GM23338 (cell line): Measurements from ENCODE around the gene CFAP97D2. TPM values are rescaled to one million over a fixed set of nuclear protein-coding genes. Genes with fewer than 3 reads are reported as not detected.

Experiments used
- ATAC-seq: fragments of 200-7000 bp; cut with Tn5 transposase; 3 replicates; pipeline ENCODE4 v1.9.1; 2020
- DNase-seq: peaks from one replicate; pipeline ENCODE4 v3.0.0-alpha.2; 2015; ENCODE audit warnings: low spot score
- H2AFZ ChIP-seq: fragments of 200-600 bp; sonication (generic); 2 replicates; pipeline ENCODE4 v1.8.0; 2016; ENCODE audit warnings: antibody characterized with exemption, mild to moderate bottlenecking, moderate library complexity
- H3F3A ChIP-seq: fragments of 200-600 bp; sonication (generic); replicated peaks from 2 replicates; pipeline ENCODE4 v1.8.0; 2017; ENCODE audit warnings: antibody characterized with exemption, mixed run types, low read depth
- H3K27ac ChIP-seq: fragments of 200-600 bp; sonication (generic); 2 replicates; pipeline ENCODE4 v1.6.1; 2016; ENCODE audit warnings: low read depth
- H3K27me3 ChIP-seq: fragments of 200-600 bp; sonication (generic); 2 replicates; pipeline ENCODE4 v1.8.0; 2016; ENCODE audit warnings: mild to moderate bottlenecking, mixed run types, moderate library complexity; ENCODE audit not compliant: insufficient read depth
- H3K36me3 ChIP-seq: fragments of 200-600 bp; sonication (generic); 2 replicates; pipeline ENCODE4 v1.8.0; 2016; ENCODE audit warnings: mild to moderate bottlenecking; ENCODE audit not compliant: insufficient read depth
- H3K4me1 ChIP-seq: fragments of 200-600 bp; sonication (generic); 2 replicates; pipeline ENCODE4 v1.8.0; 2016; ENCODE audit warnings: mild to moderate bottlenecking, moderate library complexity; ENCODE audit not compliant: insufficient read depth
- H3K4me2 ChIP-seq: fragments of 200-600 bp; sonication (generic); 2 replicates; pipeline ENCODE4 v1.7.1; 2017; ENCODE audit warnings: mixed run types
- H3K4me3 ChIP-seq: fragments of 200-600 bp; sonication (generic); 2 replicates; pipeline ENCODE4 v1.6.1; 2016; ENCODE audit warnings: mixed run types
- H3K79me2 ChIP-seq: fragments of 200-600 bp; sonication (generic); replicated peaks from 2 replicates; pipeline ENCODE4 v1.8.0; 2017; ENCODE audit warnings: mild to moderate bottlenecking; ENCODE audit not compliant: insufficient read depth
- H3K9me2 ChIP-seq: fragments of 200-600 bp; sonication (generic); 2 replicates; pipeline ENCODE4 v1.8.0; 2017; ENCODE audit not compliant: insufficient read depth
- H4K20me1 ChIP-seq: fragments of 200-600 bp; sonication (generic); replicated peaks from 2 replicates; pipeline ENCODE4 v1.8.0; 2017; ENCODE audit warnings: mild to moderate bottlenecking; ENCODE audit not compliant: insufficient read depth
- H3K27ac Mint-ChIP-seq: 2 replicates; pipeline ENCODE4 v1.8.0; 2020; ENCODE audit warnings: inconsistent platforms, mild to moderate bottlenecking, moderate library complexity, mixed read lengths
- H3K27me3 Mint-ChIP-seq: 3 replicates; pipeline ENCODE4 v1.8.0; 2022; ENCODE audit warnings: low read depth, mild to moderate bottlenecking, moderate library complexity, mixed read lengths, inconsistent platforms; ENCODE audit not compliant: insufficient read depth, poor library complexity
- H3K36me3 Mint-ChIP-seq: 3 replicates; pipeline ENCODE4 v1.8.0; 2021; ENCODE audit warnings: low read depth, mild to moderate bottlenecking, inconsistent platforms, moderate library complexity, mixed read lengths
- H3K4me1 Mint-ChIP-seq: 3 replicates; pipeline ENCODE4 v1.8.0; 2020; ENCODE audit warnings: mild to moderate bottlenecking, inconsistent platforms, mixed read lengths
- H3K4me3 Mint-ChIP-seq: 3 replicates; pipeline ENCODE4 v1.8.0; 2021; ENCODE audit warnings: moderate library complexity, mild to moderate bottlenecking, inconsistent platforms, mixed read lengths
- H3K9me3 Mint-ChIP-seq: 3 replicates; pipeline ENCODE4 v1.8.0; 2020; ENCODE audit warnings: moderate library complexity, mild to moderate bottlenecking, inconsistent platforms, mixed read lengths
- CREB1 ChIP-seq: fragments of 250-450 bp; sonication (Bioruptor Pico); IDR thresholded peaks from 2 replicates; pipeline ENCODE4 v1.5.0; 2020; ENCODE audit warnings: low read depth, mild to moderate bottlenecking, moderate library complexity
- EZH2phosphoT487 ChIP-seq: fragments of 200-600 bp; sonication (generic); IDR thresholded peaks from one replicate; pipeline ENCODE4 v1.8.1; 2018; ENCODE audit warnings: antibody characterized with exemption; ENCODE audit not compliant: unreplicated experiment
- JUNB ChIP-seq: IDR thresholded peaks from one replicate; pipeline ENCODE4 v1.6.1; 2016; ENCODE audit warnings: antibody characterized with exemption; ENCODE audit not compliant: unreplicated experiment
- NANOG ChIP-seq: IDR thresholded peaks from 2 replicates; pipeline ENCODE4 v1.6.1; 2016; ENCODE audit warnings: antibody characterized with exemption, borderline replicate concordance
- POLR2AphosphoS5 ChIP-seq: IDR thresholded peaks from 2 replicates; pipeline ENCODE4 v1.6.1; 2016; ENCODE audit warnings: antibody characterized with exemption, low read depth
- STAT1 ChIP-seq: IDR thresholded peaks from one replicate; pipeline ENCODE4 v1.6.1; 2016; ENCODE audit warnings: antibody characterized with exemption; ENCODE audit not compliant: unreplicated experiment
- ZNF114 ChIP-seq: fragments of 250-450 bp; sonication (Bioruptor Pico); IDR thresholded peaks from 2 replicates; pipeline ENCODE4 v1.5.0; 2020; ENCODE audit warnings: mild to moderate bottlenecking, moderate library complexity
- ZNF331 ChIP-seq: fragments of 250-450 bp; sonication (Bioruptor Pico); IDR thresholded peaks from 2 replicates; pipeline ENCODE4 v1.5.0; 2020; ENCODE audit warnings: low read depth, mild to moderate bottlenecking, moderate library complexity
- ZNF462 ChIP-seq: fragments of 250-450 bp; sonication (Bioruptor Pico); IDR thresholded peaks from 2 replicates; pipeline ENCODE4 v1.5.0; 2020; ENCODE audit warnings: mild to moderate bottlenecking, moderate library complexity
- polyA plus RNA-seq: library from polyadenylated mRNA; unstranded; fragments of >200 nt; fragmentation: Nextera tagmentation; extraction: Ambion mirVana; gene quantifications from 2 replicates; pipeline ENCODE4 v1.2.1, GENCODE V29; 2016
- total RNA-seq: library from RNA; depleted of rRNA; stranded (reverse); fragments of >200 nt; shearing (Covaris generic); gene quantifications from 2 replicates; pipeline ENCODE4 v1.2.3, GENCODE V29; 2014
- TF ChIP-seq, protein P1 (sequence below), 2 experiments: fragments of 200-600 bp in 1 of 2; sonication (generic) in 1 of 2; conservative IDR thresholded peaks; 2 replicates each; pipeline versions ENCODE4 v1.5.1 to v1.6.1; 2016 to 2017; ENCODE audit warnings: antibody characterized with exemption in 2 of 2, low read depth in 2 of 2, mild to moderate bottlenecking in 2 of 2, moderate library complexity in 1 of 2
- TF ChIP-seq, protein P2 (sequence below): IDR thresholded peaks from one replicate; pipeline ENCODE4 v1.6.1; 2018; ENCODE audit warnings: antibody characterized with exemption; ENCODE audit not compliant: unreplicated experiment

Gene CFAP97D2
- total and polyA plus RNA-seq, 2 experiments from 2014 or later = not detected

DNA sequence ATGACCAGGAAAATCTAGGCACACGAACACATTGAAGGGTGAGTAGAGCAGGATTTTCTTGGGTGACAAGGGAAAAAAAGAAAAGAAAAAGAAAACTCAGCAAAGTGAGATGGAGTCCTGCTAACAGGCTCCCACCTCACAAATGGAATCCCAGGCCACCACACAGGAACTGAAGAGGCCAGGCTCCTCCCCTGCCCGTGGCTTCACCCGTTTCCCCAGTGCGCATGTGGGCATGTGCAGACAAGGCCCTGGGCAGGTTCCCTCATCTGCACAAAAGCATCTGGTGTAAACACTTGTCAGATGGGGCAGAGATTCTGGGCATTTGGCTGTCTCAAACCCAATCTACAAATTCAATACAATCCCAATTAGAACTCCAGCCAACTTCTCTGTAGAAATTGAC, 24.5 kb downstream of the CFAP97D2 start:
- no peak overlapping the region for H3K4me3 Mint-ChIP-seq
- no peaks in the 10 kb centered on the region for H3K79me2 ChIP-seq
- peak overlapping the region; percentile 64; the same call in 1 of the 2 replicates for H2AFZ ChIP-seq
- no peak for ATAC-seq
- no peak overlapping the region for H3K4me3 ChIP-seq
- TF ChIP-seq, protein P1, sequence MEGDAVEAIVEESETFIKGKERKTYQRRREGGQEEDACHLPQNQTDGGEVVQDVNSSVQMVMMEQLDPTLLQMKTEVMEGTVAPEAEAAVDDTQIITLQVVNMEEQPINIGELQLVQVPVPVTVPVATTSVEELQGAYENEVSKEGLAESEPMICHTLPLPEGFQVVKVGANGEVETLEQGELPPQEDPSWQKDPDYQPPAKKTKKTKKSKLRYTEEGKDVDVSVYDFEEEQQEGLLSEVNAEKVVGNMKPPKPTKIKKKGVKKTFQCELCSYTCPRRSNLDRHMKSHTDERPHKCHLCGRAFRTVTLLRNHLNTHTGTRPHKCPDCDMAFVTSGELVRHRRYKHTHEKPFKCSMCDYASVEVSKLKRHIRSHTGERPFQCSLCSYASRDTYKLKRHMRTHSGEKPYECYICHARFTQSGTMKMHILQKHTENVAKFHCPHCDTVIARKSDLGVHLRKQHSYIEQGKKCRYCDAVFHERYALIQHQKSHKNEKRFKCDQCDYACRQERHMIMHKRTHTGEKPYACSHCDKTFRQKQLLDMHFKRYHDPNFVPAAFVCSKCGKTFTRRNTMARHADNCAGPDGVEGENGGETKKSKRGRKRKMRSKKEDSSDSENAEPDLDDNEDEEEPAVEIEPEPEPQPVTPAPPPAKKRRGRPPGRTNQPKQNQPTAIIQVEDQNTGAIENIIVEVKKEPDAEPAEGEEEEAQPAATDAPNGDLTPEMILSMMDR (conservative IDR thresholded peaks at IDR 0.05; ENCODE audit: low read depth in 2 of 2) = no peak
- TF ChIP-seq POLR2AphosphoS5 (no peak), STAT1 (no peak), CREB1 (CRISPR knock-in tag) (no peak), ZNF114 (CRISPR knock-in tag) (no peak), NANOG (no peak), JUNB (no peak)
- TF ChIP-seq, protein P2, sequence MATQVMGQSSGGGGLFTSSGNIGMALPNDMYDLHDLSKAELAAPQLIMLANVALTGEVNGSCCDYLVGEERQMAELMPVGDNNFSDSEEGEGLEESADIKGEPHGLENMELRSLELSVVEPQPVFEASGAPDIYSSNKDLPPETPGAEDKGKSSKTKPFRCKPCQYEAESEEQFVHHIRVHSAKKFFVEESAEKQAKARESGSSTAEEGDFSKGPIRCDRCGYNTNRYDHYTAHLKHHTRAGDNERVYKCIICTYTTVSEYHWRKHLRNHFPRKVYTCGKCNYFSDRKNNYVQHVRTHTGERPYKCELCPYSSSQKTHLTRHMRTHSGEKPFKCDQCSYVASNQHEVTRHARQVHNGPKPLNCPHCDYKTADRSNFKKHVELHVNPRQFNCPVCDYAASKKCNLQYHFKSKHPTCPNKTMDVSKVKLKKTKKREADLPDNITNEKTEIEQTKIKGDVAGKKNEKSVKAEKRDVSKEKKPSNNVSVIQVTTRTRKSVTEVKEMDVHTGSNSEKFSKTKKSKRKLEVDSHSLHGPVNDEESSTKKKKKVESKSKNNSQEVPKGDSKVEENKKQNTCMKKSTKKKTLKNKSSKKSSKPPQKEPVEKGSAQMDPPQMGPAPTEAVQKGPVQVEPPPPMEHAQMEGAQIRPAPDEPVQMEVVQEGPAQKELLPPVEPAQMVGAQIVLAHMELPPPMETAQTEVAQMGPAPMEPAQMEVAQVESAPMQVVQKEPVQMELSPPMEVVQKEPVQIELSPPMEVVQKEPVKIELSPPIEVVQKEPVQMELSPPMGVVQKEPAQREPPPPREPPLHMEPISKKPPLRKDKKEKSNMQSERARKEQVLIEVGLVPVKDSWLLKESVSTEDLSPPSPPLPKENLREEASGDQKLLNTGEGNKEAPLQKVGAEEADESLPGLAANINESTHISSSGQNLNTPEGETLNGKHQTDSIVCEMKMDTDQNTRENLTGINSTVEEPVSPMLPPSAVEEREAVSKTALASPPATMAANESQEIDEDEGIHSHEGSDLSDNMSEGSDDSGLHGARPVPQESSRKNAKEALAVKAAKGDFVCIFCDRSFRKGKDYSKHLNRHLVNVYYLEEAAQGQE = no peak
- H3F3A ChIP-seq = 0 out of 2 replicates have a peak, but pooled peaks cover 4% of the 10 kb centered on the region
- H3K36me3 ChIP-seq = no peaks in the 10 kb centered on the region
- no peak overlapping the region for H3K27ac ChIP-seq
- H3K27me3 Mint-ChIP-seq = peaks cover 12% of the 10 kb centered on the region
- H3K4me1 ChIP-seq = peaks cover 15% of the 10 kb centered on the region
- no peak overlapping the region for H3K4me2 ChIP-seq
- peaks cover 15% of the 10 kb centered on the region for H3K36me3 Mint-ChIP-seq
- H3K27ac Mint-ChIP-seq = no peak overlapping the region
- no peaks in the 10 kb centered on the region for H4K20me1 ChIP-seq
- H3K4me1 Mint-ChIP-seq = peaks cover 12% of the 10 kb centered on the region
- H3K27me3 ChIP-seq = peaks cover 17% of the 10 kb centered on the region
- no peak for DNase-seq
- 0 out of 2 replicates have a peak, but pooled peaks cover 5% of the 10 kb centered on the region for H3K9me2 ChIP-seq
- peaks cover 27% of the 10 kb centered on the region for H3K9me3 Mint-ChIP-seq

- peaks cover 30% of the 10 kb centered on the region for H3K9me3 Mint-ChIP-seq
- H3K4me3 ChIP-seq = no peak overlapping the region
- no peak overlapping the region for H3K4me3 Mint-ChIP-seq
- peaks cover 12% of the 10 kb centered on the region for H3K27me3 Mint-ChIP-seq
- ATAC-seq = no peak
- no peak for DNase-seq
- H3K36me3 ChIP-seq = no peaks in the 10 kb centered on the region
- peaks cover 12% of the 10 kb centered on the region for H3K4me1 Mint-ChIP-seq
- no peak overlapping the region for H3K4me2 ChIP-seq
- no peak overlapping the region for H3K27ac Mint-ChIP-seq
- 0 out of 2 replicates have a peak, but pooled peaks cover 4% of the 10 kb centered on the region for H3F3A ChIP-seq
- H3K27ac ChIP-seq = no peak overlapping the region
- peaks cover 15% of the 10 kb centered on the region for H3K27me3 ChIP-seq
- H4K20me1 ChIP-seq = no peaks in the 10 kb centered on the region
- H3K4me1 ChIP-seq = peaks cover 15% of the 10 kb centered on the region
- H3K36me3 Mint-ChIP-seq = peaks cover 15% of the 10 kb centered on the region
- H3K79me2 ChIP-seq = no peaks in the 10 kb centered on the region
- H2AFZ ChIP-seq = no peak overlapping the region
- H3K9me2 ChIP-seq = 0 out of 2 replicates have a peak, but pooled peaks cover 5% of the 10 kb centered on the region
- no peak for TF ChIP-seq ZNF462
- TF ChIP-seq ZNF331 (CRISPR knock-in tag) = no peak
- no peak for TF ChIP-seq JUNB
- no peak for TF ChIP-seq EZH2phosphoT487
Observed at GRCh38 chr13:114204894-114205293, 25.8 kb downstream of the CFAP97D2 start.
